Ectodermal cell (in vitro differentiated cells): ENCODE data around the gene GLTP.
A peak's percentile ranks its signal among the peaks of the same experiment; 100 is the strongest.
"Not testable (repeated sequence)": the region's sequence is repeated elsewhere in the genome, so short reads cannot be mapped to it uniquely, and the experiment has no call there.

Source experiments
- H3K27ac ChIP-seq: 2 replicates; pipeline ENCODE4 v1.7.0; 2013; ENCODE audit warnings: mild to moderate bottlenecking, low read depth, low read length; ENCODE audit not compliant: insufficient read depth, poor library complexity, severe bottlenecking
- H3K27me3 ChIP-seq: 2 replicates; pipeline ENCODE4 v1.7.0; 2013; ENCODE audit warnings: mild to moderate bottlenecking, low read length; ENCODE audit not compliant: insufficient read depth, control insufficient read depth, poor library complexity, severe bottlenecking
- H3K36me3 ChIP-seq: one replicate; pipeline ENCODE4 v1.7.0; 2013; ENCODE audit warnings: low read length; ENCODE audit not compliant: control insufficient read depth, insufficient read depth
- H3K4me1 ChIP-seq: one replicate; pipeline ENCODE4 v1.7.0; 2013; ENCODE audit warnings: low read length; ENCODE audit not compliant: control insufficient read depth, insufficient read depth
- H3K4me3 ChIP-seq: 2 replicates; pipeline ENCODE4 v1.7.0; 2013; ENCODE audit warnings: low read depth, low read length, control low read depth; ENCODE audit not compliant: insufficient read depth
- H3K9me3 ChIP-seq: 2 replicates; pipeline ENCODE4 v1.7.0; 2013; ENCODE audit warnings: mild to moderate bottlenecking, low read length, moderate library complexity; ENCODE audit not compliant: control insufficient read depth
- WGBS, 2 experiments: methylation state at CpG; one replicate each; pipeline ENCODE4 v1.1.7; 2013; ENCODE audit warnings: missing lambda C conversion rate in 2 of 2; 5-methylcytosine and 5-hydroxymethylcytosine counted together

The GLTP gene

GRCh38 chr12:109892165-109892715 lies 11.9 kb upstream of the GLTP start:
- H3K27ac ChIP-seq = no peak overlapping the region
- no peaks in the 10 kb centered on the region for H3K4me1 ChIP-seq
- no peaks in the 10 kb centered on the region for H3K27me3 ChIP-seq
- no peaks in the 10 kb centered on the region for H3K36me3 ChIP-seq
- 95% methylated on average over 1 of the region's 1 CpG for WGBS, 2 experiments
- H3K9me3 ChIP-seq = no peaks in the 10 kb centered on the region
- no peak overlapping the region for H3K4me3 ChIP-seq

DNA sequence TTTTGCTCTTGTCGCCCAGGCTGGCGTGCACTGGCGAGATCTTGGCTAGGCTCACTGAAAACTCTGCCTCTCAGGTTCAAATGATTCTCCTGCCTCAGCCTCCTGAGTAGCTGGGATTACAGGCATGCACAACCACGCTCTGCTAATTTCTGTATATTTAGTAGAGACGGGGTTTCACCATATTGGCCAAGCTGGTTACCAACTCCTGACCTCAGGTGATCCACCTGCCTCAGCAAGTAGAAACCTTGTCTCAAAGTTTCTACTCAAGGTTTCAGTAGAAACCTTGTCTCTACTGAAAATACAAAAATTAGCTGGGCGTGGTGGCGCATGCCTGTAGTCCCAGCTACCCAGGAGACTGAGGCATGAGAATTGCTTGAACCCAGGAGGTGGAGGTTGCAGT lies 11.4 kb upstream of the GLTP start:
- not testable (repeated sequence) for H3K4me1 ChIP-seq, H3K27ac ChIP-seq, H3K27me3 ChIP-seq, H3K36me3 ChIP-seq, H3K9me3 ChIP-seq, H3K4me3 ChIP-seq
- 93 to 96% methylated on average over 7 of the region's 7 CpGs for WGBS, 2 experiments

DNA sequence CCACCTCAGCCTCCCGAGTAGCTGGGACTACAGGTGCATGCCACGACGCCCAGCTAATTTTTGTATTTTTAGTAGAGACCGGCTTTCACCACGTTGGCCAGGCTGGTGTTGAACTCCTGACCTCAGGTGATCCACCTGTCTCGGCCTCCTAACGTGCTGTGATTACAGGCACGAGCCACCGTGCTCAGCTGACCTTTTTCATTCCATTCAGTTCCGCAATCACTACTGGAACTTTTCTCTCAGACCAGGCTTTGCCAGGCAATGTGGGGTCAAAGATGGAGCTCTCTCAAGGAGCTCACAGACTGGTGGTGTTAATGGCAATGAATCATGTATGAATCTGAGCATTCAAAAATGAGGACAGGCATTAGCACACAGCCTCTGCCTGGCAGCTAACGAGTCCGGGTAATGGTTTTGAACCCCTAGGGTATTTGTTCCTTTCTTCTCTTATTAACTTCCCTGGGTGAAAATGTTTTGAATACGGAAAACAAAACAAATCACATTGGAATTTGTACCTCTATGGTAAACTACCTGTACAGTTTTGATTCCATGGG lies 10.4 kb upstream of the GLTP start:
- Histone ChIP-seq H3K4me1 (no peaks in the 10 kb centered on the region), H3K27me3 (no peaks in the 10 kb centered on the region), H3K4me3 (no peak overlapping the region), H3K27ac (no peak overlapping the region), H3K36me3 (no peaks in the 10 kb centered on the region), H3K9me3 (no peaks in the 10 kb centered on the region)
- WGBS, 2 experiments = 89% methylated on average over 13 of the region's 13 CpGs

DNA sequence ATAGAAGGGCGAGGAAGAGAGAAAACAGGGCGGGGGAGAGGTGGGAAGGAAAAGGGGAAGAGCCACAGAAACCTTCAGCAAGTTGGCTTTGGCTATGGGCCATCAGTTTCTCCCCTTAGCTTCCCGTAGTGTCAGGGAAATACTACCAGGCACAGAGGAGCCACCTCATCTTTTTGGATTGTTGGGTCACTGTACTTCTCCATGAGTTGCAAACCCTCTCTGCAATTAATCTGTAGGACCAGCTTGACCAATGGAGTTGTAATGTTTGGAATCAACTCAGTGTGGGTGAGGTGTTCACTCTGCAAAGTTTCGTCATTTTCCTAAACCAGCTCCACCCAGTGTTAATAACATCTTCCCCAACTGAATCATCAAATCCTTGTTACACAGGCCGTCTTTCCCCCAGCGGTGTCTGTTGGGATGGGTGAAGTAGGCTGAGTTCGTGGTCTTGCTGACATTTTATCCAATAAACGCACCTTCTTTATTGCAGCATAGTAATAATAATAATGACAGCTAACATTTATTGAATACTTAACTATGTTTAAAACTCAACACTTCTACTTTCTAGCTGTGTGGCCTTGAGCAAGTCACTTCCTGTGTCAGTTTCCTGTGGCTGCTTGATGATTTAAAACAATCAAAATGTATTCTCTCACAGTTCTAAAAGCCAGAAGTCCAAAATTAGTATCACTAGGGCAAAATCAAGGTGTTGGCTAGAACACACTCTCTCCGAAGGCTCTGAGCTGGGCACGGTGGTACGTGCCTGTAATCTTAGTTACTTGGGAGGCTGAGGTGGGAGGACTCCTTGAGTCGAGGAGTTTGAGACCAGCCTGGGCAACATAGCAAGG lies 8.1 kb upstream of the GLTP start:
- H3K4me3 ChIP-seq = no peak overlapping the region
- 93 to 95% methylated on average over 7 to 12 of the region's 12 CpGs for WGBS, 2 experiments
- no peak overlapping the region for H3K27ac ChIP-seq

GRCh38 chr12:109885616-109886015 lies 5.3 kb upstream of the GLTP start:
- H3K4me1 ChIP-seq = no peaks in the 10 kb centered on the region
- 90 to 93% methylated on average over 10 of the region's 10 CpGs for WGBS, 2 experiments
- peaks cover 14% of the 10 kb centered on the region for H3K27me3 ChIP-seq
- no peak overlapping the region for H3K27ac ChIP-seq
- H3K36me3 ChIP-seq = no peaks in the 10 kb centered on the region
- H3K4me3 ChIP-seq = no peak overlapping the region
- H3K9me3 ChIP-seq = no peaks in the 10 kb centered on the region

More for the DNA sequence above, 8.1 kb upstream of the GLTP start:
- Histone ChIP-seq H3K27me3 (peaks cover 3% of the 10 kb centered on the region), H3K9me3 (no peaks in the 10 kb centered on the region), H3K36me3 (no peaks in the 10 kb centered on the region), H3K4me1 (no peaks in the 10 kb centered on the region)

DNA sequence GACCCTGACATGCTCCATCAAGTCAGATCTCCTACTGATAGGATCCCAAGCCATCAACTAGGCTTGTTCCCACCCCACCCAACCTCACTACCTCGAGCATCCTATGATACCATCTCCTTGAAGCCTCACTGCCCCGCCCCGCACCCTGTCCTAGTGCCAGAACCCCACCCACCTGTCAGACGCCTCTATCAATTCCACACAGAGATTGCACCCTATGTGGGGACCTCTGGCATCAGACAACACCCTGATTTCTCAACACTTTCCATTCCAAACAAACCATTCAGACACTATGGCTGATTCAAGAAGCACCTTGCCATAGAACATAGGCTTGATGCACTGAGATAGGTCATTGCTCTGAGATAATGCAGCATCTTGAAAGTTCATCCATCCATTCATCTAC lies 3.1 kb upstream of the GLTP start:
- peaks cover 19% of the 10 kb centered on the region for H3K27me3 ChIP-seq
- no peak overlapping the region for H3K27ac ChIP-seq
- H3K4me3 ChIP-seq = no peak overlapping the region
- no peaks in the 10 kb centered on the region for H3K36me3 ChIP-seq
- H3K9me3 ChIP-seq = no peaks in the 10 kb centered on the region
- 85 to 87% methylated on average over 4 of the region's 4 CpGs for WGBS, 2 experiments
- H3K4me1 ChIP-seq = no peaks in the 10 kb centered on the region

- 91% methylated on average over 2 of the region's 2 CpGs for WGBS, 2 experiments
- no peaks in the 10 kb centered on the region for H3K36me3 ChIP-seq
- H3K9me3 ChIP-seq = no peaks in the 10 kb centered on the region
- H3K4me3 ChIP-seq = no peak overlapping the region
- no peak overlapping the region for H3K27ac ChIP-seq
- H3K4me1 ChIP-seq = no peaks in the 10 kb centered on the region
- H3K27me3 ChIP-seq = peaks cover 19% of the 10 kb centered on the region
Observed at GRCh38 chr12:109881752-109882151, 1.4 kb upstream of the GLTP start.

GRCh38 chr12:109880938-109881337 lies 597 bp upstream of the GLTP start:
- H3K9me3 ChIP-seq = no peaks in the 10 kb centered on the region
- no peaks in the 10 kb centered on the region for H3K4me1 ChIP-seq
- no peak overlapping the region for H3K27ac ChIP-seq
- 11% methylated on average over 9 of the region's 9 CpGs for whole genome bisulfite sequencing, 2 experiments
- peaks cover 19% of the 10 kb centered on the region for H3K27me3 ChIP-seq
- H3K4me3 ChIP-seq = peak overlapping the region; percentile 64
- H3K36me3 ChIP-seq = no peaks in the 10 kb centered on the region

DNA sequence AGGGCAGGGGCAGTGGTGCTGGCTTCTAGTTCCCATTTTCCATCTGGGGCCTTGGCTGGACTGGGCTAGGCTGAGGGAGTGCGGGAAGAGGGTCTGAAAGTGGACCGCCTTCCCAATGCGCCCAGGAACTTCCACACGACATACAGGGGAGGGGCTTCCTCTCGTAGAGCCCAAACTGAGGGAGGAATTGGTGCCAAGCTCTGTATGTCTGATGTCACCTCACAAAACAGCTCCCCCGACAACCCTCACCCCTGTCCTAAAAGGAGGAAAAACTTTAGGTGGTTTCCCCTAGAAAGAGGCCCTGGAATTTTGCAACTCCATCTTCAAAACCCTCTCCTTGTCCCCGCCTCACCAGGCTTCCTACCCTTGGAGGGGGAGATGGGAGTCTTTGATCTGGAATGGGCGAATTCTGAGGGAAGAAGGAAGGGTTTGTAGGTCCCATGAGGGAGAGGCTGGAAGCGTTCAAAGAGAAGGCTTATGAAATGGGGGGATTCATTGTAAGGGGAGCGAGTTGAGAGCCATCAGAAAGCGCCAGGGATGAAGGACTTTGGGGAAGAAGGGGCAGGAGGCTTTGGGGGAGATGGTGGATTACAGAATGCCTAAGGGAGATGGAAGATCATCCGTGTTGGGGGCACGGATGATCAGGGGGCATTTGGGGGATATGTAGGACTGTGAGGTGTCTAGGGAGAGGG lies 844 bp downstream of the GLTP start:
- H3K9me3 ChIP-seq = no peaks in the 10 kb centered on the region
- H3K4me1 ChIP-seq = no peaks in the 10 kb centered on the region
- H3K36me3 ChIP-seq = no peaks in the 10 kb centered on the region
- peaks cover 19% of the 10 kb centered on the region for H3K27me3 ChIP-seq
- WGBS, 2 experiments = 5 to 6% methylated on average over 12 to 13 of the region's 13 CpGs
- peak overlapping the region; percentile 74 for H3K4me3 ChIP-seq
- H3K27ac ChIP-seq = no peak overlapping the region

DNA sequence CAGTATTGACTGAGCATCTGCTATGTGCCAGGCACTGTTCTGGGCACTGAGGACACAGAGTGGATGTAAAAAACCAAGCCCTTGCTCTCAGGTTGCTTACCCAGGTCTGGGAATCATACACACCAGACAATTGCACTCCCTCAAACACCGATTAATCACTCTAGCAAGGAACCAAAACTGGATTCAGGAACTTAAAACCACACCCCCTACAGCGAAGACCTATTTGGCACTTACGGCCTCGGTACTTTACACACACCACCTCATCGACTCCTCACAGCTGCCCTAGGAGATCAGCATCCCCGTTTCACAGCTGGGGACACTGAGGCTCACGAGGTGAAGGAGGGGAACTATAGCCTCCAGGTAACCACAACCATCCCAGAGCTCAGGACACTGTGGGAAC lies 1.6 kb downstream of the GLTP start:
- Histone ChIP-seq H3K4me3 (peak overlapping the region; percentile 74), H3K36me3 (no peaks in the 10 kb centered on the region), H3K4me1 (no peaks in the 10 kb centered on the region), H3K27me3 (peaks cover 18% of the 10 kb centered on the region), H3K27ac (no peak overlapping the region), H3K9me3 (no peaks in the 10 kb centered on the region)
- WGBS, 2 experiments = 76 to 78% methylated on average over 7 of the region's 7 CpGs
